GM12891 (cell line): Measurements from ENCODE around the gene PCID2.

Source experiments
- DNase-seq: peaks from one replicate; pipeline ENCODE4 v3.0.0; 2011; ENCODE audit warnings: low spot score; ENCODE audit not compliant: insufficient read length
- FAIRE-seq: peaks from 2 replicates; lab custom pipeline; 2011; peaks lifted over from hg19 to GRCh38; lab: Jason Lieb, UNC
- PAX5 ChIP-seq: IDR thresholded peaks from 2 replicates; pipeline ENCODE4 v1.6.1; 2011; ENCODE audit warnings: low read length, moderate library complexity, mild to moderate bottlenecking; ENCODE audit not compliant: insufficient read depth, severe bottlenecking
- POLR2A ChIP-seq: IDR thresholded peaks from 2 replicates; pipeline ENCODE4 v1.6.1; 2011; ENCODE audit warnings: low read depth, low read length, control low read depth
- POLR2AphosphoS5 ChIP-seq: IDR thresholded peaks from 2 replicates; pipeline ENCODE4 v1.6.1; 2011; ENCODE audit warnings: low read depth, low read length, control low read depth
- POU2F2 ChIP-seq: IDR thresholded peaks from 2 replicates; pipeline ENCODE4 v1.6.1; 2011; ENCODE audit warnings: low read depth, mild to moderate bottlenecking, control low read depth, low read length, moderate library complexity
- SPI1 ChIP-seq: IDR thresholded peaks from 2 replicates; pipeline ENCODE4 v1.6.1; 2011; ENCODE audit warnings: low read depth, low read length, control low read depth
- TAF1 ChIP-seq: IDR thresholded peaks from 2 replicates; pipeline ENCODE4 v1.6.1; 2011; ENCODE audit warnings: low read depth, low read length, control low read depth

PCID2 gene

DNA sequence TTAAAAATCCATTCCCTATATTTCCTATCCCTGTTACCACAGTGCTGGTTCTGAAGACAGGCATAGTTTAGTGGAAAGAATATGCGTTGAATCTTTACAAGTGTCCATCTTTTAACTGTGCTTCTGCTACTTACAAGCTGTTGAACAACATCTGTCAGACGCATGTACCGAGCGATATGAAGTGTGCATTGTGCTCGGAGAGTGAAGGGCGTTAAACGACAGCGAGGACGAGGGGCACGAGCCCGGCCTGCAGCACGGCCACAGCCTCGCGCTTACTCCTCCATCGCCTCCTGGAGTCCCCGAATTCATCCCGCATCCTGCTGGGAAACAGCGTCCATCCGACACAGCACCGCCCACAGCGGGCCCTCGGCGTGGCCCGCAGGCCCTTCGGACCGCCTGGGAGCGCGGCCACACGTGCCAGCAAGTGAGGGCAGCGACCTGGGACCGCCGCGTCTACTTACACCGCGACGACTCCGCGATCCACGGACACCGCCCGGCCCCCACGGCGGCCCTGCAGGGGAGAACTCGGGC is 514 bp downstream of the PCID2 start:
- DNase-seq (no peak), FAIRE-seq (no peak)
- TF ChIP-seq PAX5: no peak
- TF ChIP-seq SPI1: no peak
- TF ChIP-seq POU2F2: no peak
- no peak for TF ChIP-seq TAF1
- no peak; the same call in 1 of the 2 replicates for TF ChIP-seq POLR2AphosphoS5
- TF ChIP-seq POLR2A: no peak

DNA sequence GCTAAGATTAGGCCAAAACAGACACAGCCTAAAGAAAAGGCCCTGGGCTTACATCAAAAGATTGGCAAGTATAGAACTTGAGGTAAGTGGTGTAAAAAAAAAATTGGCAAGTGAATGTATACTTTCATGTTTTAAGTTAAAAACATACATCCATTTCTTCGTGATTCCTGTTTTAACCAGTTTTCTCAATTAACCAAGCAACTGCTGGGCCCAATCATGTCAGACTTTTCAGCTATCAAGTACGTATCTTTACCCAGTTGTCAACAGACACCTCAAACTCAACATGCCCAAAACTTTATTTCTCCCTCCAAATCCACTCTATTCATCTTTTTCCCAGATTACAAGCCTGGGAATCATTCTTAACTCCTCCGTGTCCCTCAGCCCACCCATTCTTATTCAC is 1.0 kb downstream of the PCID2 start:
- no peak for TF ChIP-seq SPI1
- no peak for TF ChIP-seq POLR2A
- no peak for TF ChIP-seq TAF1
- TF ChIP-seq POU2F2: no peak
- TF ChIP-seq PAX5: no peak
- no peak for TF ChIP-seq POLR2AphosphoS5
- no peak for DNase-seq
- no peak for FAIRE-seq

GRCh38 chr13:113205428-113205931 is 3.0 kb downstream of the PCID2 start:
- no peak for TF ChIP-seq SPI1
- TF ChIP-seq TAF1: no peak
- FAIRE-seq (no peak), DNase-seq (no peak)

DNA sequence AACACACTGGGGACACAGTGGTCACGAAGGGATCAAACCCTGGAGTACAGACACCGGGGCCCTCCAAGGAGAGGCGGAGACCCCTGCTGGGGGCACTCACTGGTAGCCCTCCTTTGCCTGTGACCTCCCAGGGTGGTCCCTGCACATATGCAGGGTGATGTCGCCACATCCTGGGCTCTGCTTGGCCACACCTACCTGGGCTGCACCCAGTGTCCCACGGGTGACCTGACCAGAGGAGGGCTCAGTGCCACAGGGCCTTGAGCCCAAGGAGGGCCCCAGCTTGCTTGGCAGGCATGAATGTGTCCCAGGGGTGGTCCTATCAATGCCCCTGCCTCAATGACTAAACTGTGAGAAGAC is 4.1 kb downstream of the PCID2 start:
- TF ChIP-seq SPI1 (no peak), PAX5 (no peak), POLR2AphosphoS5 (no peak), POU2F2 (no peak), POLR2A (no peak), TAF1 (no peak)
- DNase-seq: no peak
- FAIRE-seq: no peak

- TF ChIP-seq POU2F2: no peak
- TF ChIP-seq SPI1: no peak
- no peak for TF ChIP-seq PAX5
- TF ChIP-seq TAF1: no peak
- no peak for TF ChIP-seq POLR2A
- no peak for TF ChIP-seq POLR2AphosphoS5
- FAIRE-seq (no peak), DNase-seq (no peak)
Observed at GRCh38 chr13:113203507-113204377, 4.7 kb downstream of the PCID2 start.

- DNase-seq: no peak
- FAIRE-seq: no peak
- TF ChIP-seq TAF1 (no peak), POLR2AphosphoS5 (no peak), POLR2A (no peak), PAX5 (no peak), SPI1 (no peak), POU2F2 (no peak)
Observed at GRCh38 chr13:113202912-113203311, 5.6 kb downstream of the PCID2 start.

DNA sequence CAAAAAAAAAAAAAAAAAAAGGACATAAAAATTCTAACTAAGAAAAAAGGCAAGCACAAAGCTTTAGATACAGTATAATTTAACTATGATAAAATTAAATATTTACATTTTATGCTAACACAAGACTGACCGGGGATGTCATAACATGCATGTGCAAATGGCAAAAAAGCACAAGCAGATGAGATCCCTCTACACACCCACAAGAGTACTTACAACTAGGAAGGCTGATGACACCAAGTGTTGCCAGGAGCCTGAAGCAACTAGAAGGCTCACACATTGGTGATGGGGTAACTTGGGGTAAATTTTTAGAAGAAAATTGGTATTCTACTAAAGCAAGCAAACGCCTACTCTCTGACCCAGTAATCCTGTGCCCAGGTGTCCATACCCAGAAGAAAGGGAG is 6.7 kb downstream of the PCID2 start:
- TF ChIP-seq POU2F2 (no peak), POLR2AphosphoS5 (no peak), SPI1 (no peak), TAF1 (no peak), PAX5 (no peak), POLR2A (no peak)
- DNase-seq (no peak), FAIRE-seq (no peak)

- FAIRE-seq (no peak), DNase-seq (no peak)
- TF ChIP-seq PAX5 (no peak), POLR2AphosphoS5 (no peak), SPI1 (no peak), POU2F2 (no peak), TAF1 (no peak)
Observed at GRCh38 chr13:113196970-113197737, 11.3 kb downstream of the PCID2 start.

DNA sequence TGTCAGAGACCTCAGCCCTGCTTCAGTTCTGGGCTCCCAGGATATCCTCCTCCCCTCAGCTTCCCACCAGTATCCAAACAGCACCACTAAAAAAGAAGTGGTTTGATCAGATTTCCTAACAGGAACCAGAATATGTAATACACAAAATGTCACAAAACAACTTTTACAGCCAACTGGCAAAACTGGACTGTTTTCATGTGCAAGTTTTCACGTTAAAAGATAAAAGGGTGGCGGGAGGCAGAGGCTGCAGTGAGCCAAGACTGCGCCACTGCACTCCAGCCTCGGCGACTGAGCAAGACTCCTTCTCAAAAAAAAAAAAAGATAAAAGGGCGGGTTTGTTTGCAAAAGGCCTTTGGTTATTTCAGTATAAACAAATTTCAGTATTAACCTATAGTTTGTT is 13.1 kb downstream of the PCID2 start:
- TF ChIP-seq PAX5: no peak
- TF ChIP-seq TAF1: no peak
- no peak for DNase-seq
- FAIRE-seq: no peak

GRCh38 chr13:113192902-113193301 is 15.6 kb downstream of the PCID2 start:
- DNase-seq: no peak
- no peak for FAIRE-seq
- no peak for TF ChIP-seq POU2F2
- no peak for TF ChIP-seq TAF1
- no peak for TF ChIP-seq PAX5
- TF ChIP-seq SPI1: no peak
- TF ChIP-seq POLR2AphosphoS5: no peak
- no peak for TF ChIP-seq POLR2A
